ENCODE measurements around the gene RAVER2.

The RAVER2 gene

DNA sequence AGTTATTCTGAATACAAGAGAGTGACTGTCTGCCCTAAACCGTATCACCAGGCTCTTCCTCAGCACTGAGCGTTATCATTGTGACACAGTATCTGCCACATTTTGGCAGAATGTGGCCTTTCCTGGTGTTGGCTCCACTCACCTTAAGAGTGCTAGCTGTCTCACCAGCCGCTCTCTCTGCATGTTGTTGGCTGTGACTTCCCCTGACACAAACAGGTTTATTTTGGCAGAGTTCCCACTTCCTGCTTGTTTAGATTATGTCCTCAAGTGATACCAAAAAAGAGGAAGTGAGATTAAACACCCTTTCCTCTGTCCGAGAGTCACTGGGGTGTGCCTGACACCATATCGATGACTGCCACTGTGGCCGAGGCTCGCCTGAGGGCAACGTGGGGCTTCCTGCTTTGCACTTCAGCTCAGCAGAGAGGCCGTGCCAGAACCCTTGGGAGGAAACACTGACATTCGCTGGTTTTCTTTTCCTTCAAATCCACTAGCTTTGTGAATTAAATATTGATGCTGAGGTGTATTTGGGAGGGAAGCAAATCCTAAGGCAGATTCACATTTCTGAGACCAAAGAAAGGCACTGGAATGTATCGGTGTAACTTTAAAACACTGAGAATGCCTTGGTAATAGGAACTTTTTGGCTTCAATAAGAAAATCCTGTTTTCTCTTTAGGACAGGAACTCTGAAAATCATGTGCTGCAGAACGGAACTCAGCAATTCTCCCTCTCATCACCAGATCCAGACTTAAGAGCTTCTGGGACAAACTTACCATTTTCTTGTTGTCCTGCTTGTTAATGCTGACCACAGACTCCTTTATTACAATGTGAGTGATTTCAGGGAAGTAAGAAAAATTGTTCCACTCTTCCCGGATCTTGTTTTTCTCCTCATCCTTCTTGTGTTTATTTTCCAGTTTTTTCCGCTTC lies 119.4 kb downstream of the RAVER2 start:
- Histone ChIP-seq H3K27ac (no peak overlapping the region), H3K4me3 (ENCODE audit: low read depth, low read length) (no peak overlapping the region), H3K27me3 (ENCODE audit: insufficient read depth, low read depth, severe bottlenecking) (no peaks in the 10 kb centered on the region), H3K9me3 (ENCODE audit: severe bottlenecking) (no peaks in the 10 kb centered on the region), H3K36me3 (peaks cover 17% of the 10 kb centered on the region)
- TF ChIP-seq CTCF (IDR thresholded peaks at IDR 0.05; ENCODE audit: low read depth, low read length), result no peak
- no peak for DNase-seq

DNA sequence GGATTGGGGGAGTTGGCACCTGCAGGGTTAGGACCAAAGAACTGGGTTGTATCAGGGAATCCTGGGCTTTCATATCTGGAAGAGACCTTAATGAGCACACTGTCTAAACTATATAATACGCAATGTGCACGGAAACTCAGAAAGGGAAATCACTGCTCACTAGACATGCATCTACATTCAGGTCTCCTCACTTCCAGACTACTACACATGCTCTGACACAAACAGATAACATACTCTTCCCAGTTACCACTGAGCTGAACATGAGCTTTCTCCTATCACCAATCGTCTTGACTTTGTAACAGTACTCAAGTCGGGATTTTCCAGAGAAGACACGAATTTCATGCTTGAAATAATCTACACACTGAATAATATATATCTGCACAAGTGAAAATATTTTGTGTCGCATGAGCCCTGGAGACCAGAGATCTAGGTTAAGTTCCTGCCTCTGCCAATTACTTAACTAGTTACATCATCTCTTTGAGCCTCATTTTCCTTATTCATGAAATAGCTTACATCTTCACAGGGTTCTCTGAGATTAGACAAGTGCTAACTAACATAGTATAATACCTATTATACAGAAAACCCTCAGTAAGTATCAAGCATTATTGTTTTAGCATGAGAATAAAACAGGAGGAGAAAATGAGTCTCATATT lies 120.4 kb downstream of the RAVER2 start:
- no peak for TF ChIP-seq CTCF (IDR thresholded peaks at IDR 0.05; ENCODE audit: low read depth, low read length)
- H3K27me3 ChIP-seq (ENCODE audit: insufficient read depth, low read depth, severe bottlenecking), result no peaks in the 10 kb centered on the region
- H3K4me3 ChIP-seq (ENCODE audit: low read depth, low read length), result no peak overlapping the region
- no peak overlapping the region for H3K27ac ChIP-seq
- H3K9me3 ChIP-seq (ENCODE audit: severe bottlenecking), result no peaks in the 10 kb centered on the region
- peaks cover 17% of the 10 kb centered on the region for H3K36me3 ChIP-seq
- no peak for DNase-seq

DNA sequence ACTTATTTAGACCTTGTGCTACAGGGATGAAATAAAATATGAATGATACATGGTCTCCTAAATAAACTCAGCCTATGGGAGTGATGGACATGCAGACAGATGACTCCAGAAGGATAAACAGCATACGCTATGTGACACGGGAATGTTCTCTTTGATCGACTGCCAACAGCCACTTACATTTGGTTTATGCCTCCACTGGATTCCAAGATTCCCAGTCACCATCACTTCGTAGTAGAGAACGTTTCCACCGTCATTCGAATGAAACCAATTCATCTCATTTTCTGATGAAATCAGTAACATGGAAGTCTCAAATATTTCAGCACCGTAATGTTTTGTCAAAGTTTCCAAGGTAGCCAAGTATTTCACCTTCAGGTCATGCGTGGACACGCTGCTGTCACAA lies 121.8 kb downstream of the RAVER2 start:
- no peaks in the 10 kb centered on the region for H3K27me3 ChIP-seq (ENCODE audit: insufficient read depth, low read depth, severe bottlenecking)
- no peak for TF ChIP-seq CTCF (IDR thresholded peaks at IDR 0.05; ENCODE audit: low read depth, low read length)
- peaks cover 17% of the 10 kb centered on the region for H3K36me3 ChIP-seq
- no peak overlapping the region for H3K4me3 ChIP-seq (ENCODE audit: low read depth, low read length)
- H3K27ac ChIP-seq, result no peak overlapping the region
- no peak for DNase-seq
- H3K9me3 ChIP-seq (ENCODE audit: severe bottlenecking), result no peaks in the 10 kb centered on the region

DNA sequence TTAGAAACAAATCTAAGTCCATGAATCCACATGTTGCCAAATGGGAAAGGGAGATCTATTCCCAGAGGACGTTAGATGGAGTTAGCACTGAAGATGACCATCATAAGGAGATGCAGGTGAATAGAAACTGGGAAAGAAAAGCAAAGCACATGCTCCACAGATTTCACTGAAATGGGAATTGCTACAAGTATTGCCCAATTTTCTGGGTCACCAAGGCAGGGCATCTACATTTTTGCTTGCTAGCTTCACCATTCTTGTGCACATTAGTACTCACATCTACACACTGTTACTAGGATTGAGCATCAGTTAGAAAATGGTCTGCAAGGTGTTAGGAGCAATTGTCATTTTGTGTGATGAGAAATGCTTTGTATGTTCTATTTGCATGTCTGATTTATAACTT lies 122.4 kb downstream of the RAVER2 start:
- DNase-seq, result no peak
- no peak for TF ChIP-seq CTCF (IDR thresholded peaks at IDR 0.05; ENCODE audit: low read depth, low read length)
- Histone ChIP-seq H3K4me3 (ENCODE audit: low read depth, low read length) (no peak overlapping the region), H3K27me3 (ENCODE audit: insufficient read depth, low read depth, severe bottlenecking) (no peaks in the 10 kb centered on the region), H3K27ac (no peak overlapping the region), H3K9me3 (ENCODE audit: severe bottlenecking) (no peaks in the 10 kb centered on the region), H3K36me3 (peaks cover 17% of the 10 kb centered on the region)

DNA sequence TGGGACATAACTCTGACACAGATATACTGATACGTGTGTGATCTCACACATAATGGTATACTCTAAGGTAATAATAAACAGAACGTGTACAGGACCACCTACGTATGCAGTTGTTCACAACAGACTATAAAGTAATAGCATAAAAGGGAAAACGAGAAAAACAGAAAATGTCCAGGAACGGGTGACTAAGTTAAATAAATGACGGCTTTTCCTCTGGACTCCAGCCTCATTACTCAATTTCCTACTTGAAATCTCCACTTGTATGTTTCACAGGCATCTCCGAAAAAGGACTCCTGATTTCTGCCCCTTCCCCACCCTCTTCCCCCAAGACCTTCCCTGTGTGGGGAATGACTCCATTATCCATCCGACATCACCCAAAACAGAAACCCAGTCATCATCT lies 126.4 kb downstream of the RAVER2 start:
- Histone ChIP-seq H3K27me3 (ENCODE audit: insufficient read depth, low read depth, severe bottlenecking) (no peaks in the 10 kb centered on the region), H3K27ac (no peak overlapping the region), H3K9me3 (ENCODE audit: severe bottlenecking) (no peaks in the 10 kb centered on the region), H3K4me3 (ENCODE audit: low read depth, low read length) (no peak overlapping the region), H3K36me3 (peaks cover 14% of the 10 kb centered on the region)
- TF ChIP-seq CTCF (IDR thresholded peaks at IDR 0.05; ENCODE audit: low read depth, low read length), result no peak
- DNase-seq, result no peak

Measured in WERI-Rb-1 (cell line).